Liver (tissue), 3 donors: ENCODE measurements around the gene ESRRB.

Experiments
- EGR1 ChIP-seq, 2 donors: IDR thresholded peaks; 2 replicates each; pipeline ENCODE4 v1.6.1; 2016 to 2018; ENCODE audit warnings: antibody characterized with exemption in 2 of 2, low read depth in 2 of 2
- HNF4A ChIP-seq, 2 donors: conservative IDR thresholded peaks; 2 replicates each; pipeline ENCODE4 v1.6.1; 2016; ENCODE audit warnings: antibody characterized with exemption in 2 of 2, mild to moderate bottlenecking in 2 of 2
- SP1 ChIP-seq: IDR thresholded peaks from 2 replicates; pipeline ENCODE4 v1.6.1; 2018; ENCODE audit warnings: antibody characterized with exemption, mild to moderate bottlenecking
- YY1 ChIP-seq: IDR thresholded peaks from 2 replicates; pipeline ENCODE4 v1.6.1; 2016; ENCODE audit warnings: antibody characterized with exemption, mild to moderate bottlenecking
- TF ChIP-seq, protein P1 (sequence below): fragments of 150-350 bp; IDR thresholded peaks from 2 replicates; pipeline ENCODE4 v1.5.1; 2017; ENCODE audit warnings: improper control_type of control experiment, low read depth, low read length; ENCODE audit not compliant: missing input control
- TF ChIP-seq, protein P2 (sequence below): IDR thresholded peaks from 2 replicates; pipeline ENCODE4 v1.6.1; 2016; ENCODE audit warnings: antibody characterized with exemption
- TF ChIP-seq, protein P3 (sequence below): IDR thresholded peaks from 2 replicates; pipeline ENCODE4 v1.6.1; 2016; ENCODE audit warnings: antibody characterized with exemption
- donor health status: healthy.
- donor health status: healthy.

DNA sequence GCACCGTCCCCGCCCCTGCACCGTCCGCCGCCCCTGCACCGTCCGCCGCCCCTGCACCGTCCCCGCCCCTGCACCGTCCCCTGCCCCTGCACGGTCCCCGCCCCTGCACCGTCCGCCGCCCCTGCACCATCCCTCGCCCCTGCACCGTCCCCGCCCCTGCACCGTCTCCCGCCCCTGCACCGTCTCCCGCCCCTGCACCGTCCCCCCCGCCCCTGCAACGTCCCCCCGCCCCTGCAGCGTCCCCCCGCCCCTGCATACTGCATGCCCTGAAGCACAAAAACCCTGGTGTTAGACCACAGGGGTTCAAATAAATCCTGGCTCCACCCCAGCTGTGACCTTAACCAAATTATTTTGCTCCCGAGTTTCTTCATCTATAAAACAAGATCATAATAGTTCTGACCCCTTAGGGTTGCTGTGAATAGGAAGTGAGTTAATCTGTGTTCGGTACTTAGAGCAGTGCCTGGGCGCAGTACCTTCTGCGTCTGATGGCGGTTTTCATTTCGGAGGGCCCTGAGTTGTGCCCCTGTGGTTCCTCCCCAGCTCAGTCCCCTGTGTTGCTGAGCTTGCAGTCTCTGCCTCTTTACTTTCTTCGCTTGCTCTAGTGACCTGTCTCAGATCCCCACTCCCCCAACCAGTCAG, 38.1 kb downstream of the ESRRB start:
- TF ChIP-seq, protein P1, sequence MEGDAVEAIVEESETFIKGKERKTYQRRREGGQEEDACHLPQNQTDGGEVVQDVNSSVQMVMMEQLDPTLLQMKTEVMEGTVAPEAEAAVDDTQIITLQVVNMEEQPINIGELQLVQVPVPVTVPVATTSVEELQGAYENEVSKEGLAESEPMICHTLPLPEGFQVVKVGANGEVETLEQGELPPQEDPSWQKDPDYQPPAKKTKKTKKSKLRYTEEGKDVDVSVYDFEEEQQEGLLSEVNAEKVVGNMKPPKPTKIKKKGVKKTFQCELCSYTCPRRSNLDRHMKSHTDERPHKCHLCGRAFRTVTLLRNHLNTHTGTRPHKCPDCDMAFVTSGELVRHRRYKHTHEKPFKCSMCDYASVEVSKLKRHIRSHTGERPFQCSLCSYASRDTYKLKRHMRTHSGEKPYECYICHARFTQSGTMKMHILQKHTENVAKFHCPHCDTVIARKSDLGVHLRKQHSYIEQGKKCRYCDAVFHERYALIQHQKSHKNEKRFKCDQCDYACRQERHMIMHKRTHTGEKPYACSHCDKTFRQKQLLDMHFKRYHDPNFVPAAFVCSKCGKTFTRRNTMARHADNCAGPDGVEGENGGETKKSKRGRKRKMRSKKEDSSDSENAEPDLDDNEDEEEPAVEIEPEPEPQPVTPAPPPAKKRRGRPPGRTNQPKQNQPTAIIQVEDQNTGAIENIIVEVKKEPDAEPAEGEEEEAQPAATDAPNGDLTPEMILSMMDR: no peak
- TF ChIP-seq SP1 (no peak), HNF4A (conservative IDR thresholded peaks at IDR 0.05) (no peak), YY1 (no peak), EGR1 (IDR thresholded peaks at IDR 0.05; ENCODE audit: low read depth in 2 of 2) (no peak)
- TF ChIP-seq, protein P2, sequence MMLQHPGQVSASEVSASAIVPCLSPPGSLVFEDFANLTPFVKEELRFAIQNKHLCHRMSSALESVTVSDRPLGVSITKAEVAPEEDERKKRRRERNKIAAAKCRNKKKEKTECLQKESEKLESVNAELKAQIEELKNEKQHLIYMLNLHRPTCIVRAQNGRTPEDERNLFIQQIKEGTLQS: no peak
- TF ChIP-seq, protein P3, sequence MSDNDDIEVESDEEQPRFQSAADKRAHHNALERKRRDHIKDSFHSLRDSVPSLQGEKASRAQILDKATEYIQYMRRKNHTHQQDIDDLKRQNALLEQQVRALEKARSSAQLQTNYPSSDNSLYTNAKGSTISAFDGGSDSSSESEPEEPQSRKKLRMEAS: no peak
